Dermis blood vessel endothelial cell (primary cell): ENCODE results near the gene COLQ. TPM values are rescaled to one million over a fixed set of nuclear protein-coding genes. Genes with fewer than 3 reads are reported as not detected.
A peak's percentile ranks its signal among the peaks of the same experiment; 100 is the strongest.

Experiments
- DNase-seq: peaks from one replicate; pipeline ENCODE4 v3.0.0; 2010
- total RNA-seq: library from RNA; depleted of rRNA; stranded (reverse); fragments of >200 nt; gene quantifications from 2 replicates; pipeline ENCODE4 v1.2.3, GENCODE V29; 2014

Gene COLQ
- total RNA-seq, 1 donor from 2014 or later, result 1.0 TPM

DNA sequence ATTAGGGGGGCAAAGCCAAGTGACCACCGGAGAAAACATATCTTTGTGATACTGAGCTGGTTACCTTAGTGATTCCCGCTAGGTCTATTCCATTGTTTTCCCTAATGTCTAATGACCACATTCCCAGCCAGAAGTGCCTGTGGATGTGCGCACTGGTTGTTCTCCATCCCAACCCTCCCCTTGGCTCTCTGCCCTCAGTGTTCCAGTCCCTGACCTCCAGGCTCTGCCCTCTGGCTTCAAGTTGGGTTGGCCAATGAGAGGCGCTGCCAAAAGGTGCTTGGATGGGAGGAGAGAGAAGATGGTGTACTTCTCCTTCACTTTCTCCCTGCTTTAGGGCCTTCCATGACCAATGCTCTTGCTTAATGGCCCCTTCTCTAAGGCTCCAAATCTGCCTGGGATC, 2.4 kb downstream of the COLQ start:
- no peak for DNase-seq

DNA sequence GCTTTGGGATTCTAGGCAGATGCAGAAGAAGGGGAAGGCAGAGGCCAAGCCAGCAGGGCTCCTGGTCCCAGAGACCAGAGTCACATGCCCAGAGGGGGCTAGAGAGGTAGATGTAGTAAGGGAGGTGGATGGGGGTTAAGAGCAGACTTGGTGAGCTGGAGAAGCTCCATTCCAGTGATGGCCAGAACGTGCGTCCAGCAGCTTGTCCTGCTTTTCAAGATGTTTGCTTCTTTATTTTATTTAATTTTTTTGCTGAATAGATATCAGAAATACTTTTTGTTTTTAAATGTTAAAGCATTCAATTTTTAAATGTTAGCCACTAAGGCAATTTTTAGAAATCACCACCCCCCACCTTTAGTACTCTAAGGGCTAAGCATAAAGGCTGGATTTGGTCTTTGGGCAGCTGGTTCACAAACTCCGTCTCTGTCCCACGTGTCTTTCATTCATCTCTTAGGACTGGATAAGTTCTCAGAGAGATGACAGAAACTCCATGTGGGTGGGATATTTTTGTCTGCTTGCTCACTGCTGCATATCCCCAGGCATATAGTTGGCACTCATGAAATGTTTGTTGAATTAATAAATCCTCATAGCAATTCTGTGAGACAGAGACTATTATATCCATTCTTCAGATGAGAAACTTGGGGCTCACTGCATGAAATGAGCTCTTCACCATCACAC, 6.7 kb downstream of the COLQ start:
- DNase-seq, result no peak

DNA sequence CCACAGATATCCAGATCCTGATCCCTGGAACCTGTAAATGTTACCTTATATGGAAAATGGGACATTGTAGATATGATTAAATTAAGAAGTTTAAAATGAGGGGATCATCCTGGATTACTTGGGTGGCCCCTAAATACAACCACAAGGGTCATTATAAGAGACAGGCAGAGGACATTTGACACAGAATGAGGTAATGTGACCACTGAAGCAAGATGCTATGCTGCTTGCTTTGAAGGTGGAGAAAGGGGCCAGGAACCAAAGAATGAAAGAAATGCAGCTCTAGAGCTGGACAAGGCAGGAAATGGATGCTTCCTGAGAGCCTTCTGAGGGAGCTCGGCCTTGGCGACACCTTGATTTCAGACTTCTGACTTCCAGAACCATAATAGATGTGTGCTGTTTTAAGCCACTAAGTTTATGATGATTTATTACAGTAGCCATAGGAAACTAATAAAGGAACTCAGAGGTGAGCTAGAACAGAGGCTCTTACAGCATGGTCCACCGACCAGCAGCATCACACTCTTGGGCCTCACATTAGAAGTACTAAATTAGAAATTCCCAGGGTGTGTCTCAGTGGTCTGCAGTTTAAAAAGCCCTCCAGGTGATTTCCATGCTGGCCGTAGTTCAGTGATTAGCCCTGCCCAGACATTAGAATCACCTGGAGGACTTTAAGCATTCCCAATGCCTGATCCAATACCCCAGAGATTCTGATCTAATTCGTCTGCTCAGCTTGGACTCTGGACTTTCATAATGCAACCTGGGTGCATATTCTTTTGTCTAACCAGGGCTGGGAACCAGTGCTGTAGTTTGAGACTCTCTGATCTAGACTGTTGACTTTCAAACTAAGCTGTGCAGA, 7.5 kb downstream of the COLQ start:
- peak; percentile 5 for DNase-seq

DNA sequence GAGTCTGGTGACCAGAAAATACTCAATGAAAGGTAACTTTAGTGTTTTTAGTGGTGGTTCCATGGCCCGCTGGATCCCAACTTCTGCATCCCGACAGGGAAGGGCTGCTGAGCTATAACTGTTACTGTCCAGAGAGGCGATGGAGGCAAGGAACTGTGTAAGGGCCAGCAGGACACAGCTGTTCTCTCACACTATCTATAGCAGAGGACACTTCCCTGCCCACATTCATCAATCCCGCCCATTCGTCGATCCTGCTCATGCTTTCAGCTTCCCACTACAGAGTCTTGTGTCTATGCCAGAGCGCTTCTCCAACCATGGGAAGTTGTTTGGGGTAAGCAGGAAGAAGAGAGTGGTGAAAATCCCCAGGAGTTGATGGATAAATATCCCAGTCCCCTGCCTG, 8.4 kb downstream of the COLQ start:
- no peak for DNase-seq

DNA sequence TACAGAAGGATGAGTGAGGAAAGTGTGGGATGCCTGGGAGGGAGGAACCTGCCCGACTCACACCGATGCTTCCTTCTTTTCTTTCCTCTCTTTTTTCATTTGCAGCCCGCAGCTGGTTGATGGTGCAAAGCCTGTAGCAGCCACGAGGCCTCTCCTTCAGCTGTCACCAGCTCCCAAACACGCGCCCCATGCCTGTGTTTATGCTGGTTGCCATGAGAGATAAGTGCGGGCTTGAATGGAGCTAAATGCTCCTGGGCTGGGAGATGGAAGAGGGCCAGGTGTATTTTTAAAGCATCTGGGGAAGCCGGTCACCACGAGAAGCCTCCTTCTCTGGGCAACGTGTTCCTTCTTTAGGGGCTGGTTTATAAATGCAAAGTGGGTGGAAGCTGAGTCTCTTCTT, 9.3 kb downstream of the COLQ start:
- DNase-seq, result peak; percentile 16

DNA sequence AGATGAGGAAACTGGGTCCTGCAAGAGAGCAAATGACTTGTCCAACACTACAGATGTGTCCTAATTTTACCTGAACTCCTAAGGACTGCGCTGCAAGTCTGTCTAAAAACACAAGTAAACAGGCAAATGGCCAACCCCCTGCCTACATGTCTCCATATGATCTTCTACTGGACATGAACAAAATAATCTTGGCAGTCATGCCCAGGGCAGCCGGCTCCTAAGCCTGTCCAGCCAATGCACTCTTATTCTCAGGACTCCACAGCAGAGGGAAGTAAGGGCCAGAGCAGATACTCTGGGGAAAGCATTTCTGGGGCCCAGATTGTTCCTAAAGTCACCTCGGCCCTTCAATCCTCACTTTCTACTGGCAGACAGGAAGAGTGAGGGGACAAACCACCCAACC, 10.3 kb downstream of the COLQ start:
- DNase-seq, result no peak

DNA sequence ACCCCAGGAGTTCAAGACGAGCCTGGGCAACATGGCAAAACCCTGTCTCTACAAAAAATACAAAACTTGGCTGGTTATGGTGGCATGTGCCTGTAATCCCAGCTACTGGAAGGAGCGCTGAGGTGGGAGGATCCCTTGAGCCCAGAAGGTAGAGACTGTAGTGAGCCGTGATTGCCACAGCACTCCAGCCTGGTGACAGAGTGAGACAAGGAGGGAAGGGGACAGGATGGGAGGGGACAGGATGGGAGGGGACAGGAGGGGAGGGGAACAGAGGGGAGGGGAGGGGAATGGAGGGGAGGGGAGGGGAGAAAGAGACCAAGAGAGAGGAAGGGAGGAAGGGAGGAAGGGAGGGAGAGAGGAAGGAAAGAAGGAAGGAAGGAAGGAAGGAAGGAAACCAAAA, 11.0 kb downstream of the COLQ start:
- DNase-seq, result no peak

DNA sequence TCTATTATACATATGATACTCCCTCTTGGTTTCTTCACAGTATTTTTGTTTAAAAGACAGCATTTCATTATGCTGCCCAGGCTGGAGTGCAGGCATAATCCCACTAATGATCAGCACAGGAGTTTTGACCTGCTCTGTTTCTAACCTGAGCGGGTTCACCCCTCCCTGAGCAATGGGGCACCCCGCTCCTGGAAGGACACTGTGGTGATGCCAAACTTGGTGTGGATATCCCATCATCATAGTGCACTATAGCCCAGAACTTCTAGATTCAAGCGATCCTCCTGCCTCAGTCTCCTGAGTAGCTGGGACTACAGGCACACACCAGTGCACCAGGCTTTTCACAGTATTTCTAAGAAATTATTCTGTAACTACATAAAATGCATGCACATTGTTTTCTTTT, 14.9 kb downstream of the COLQ start:
- DNase-seq, result no peak

DNA sequence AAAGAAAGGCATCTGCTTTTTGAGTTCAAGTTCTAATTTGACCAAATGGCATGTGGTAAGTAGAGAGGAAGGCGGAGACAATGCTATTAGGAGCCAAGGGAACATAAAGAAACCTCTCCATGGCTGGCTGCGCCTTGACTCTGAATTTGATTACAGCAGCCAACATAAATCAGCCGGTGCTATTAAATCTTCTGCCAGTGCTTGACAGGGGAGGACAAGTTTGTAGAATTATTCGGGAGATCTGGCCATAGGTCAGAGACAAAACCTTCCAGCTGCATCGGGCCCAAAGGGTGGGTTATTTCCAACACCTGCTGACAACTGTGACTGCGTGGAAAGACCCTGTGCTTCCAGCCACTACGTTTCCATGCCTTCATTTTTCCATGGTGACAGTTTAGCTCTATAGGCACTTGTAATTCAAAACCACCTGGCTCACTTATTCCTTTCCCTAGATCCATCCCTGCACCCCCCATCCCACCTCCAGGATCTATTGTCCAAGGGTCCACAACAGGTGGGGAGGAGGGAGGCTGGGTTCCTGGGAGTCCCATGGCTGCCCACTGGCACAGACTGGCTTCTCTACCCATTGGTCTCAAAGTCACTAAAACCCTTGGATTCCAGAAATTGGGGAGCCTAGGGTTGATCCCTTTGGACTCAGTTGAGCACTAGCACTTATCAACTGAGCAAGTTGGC, 15.9 kb downstream of the COLQ start:
- no peak for DNase-seq

DNA sequence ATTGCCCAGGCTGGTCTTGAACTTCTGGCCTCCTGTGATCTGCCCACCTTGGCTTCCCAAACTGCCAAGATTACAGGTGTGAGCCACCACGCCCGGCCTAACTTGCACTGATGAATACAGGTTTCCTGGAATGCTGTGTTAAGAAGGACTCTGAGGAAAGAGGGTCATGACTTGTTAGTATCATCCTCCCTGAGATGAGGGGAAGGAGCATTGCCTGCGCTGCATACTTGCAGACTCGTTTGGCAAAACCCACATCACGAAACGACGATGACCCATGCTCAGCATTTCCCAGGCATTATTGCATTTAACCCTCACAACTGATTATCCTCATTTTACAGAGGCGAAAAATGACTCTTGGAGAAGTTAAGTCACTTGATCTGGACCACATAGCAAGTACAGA, 18.9 kb downstream of the COLQ start:
- DNase-seq, result no peak

DNA sequence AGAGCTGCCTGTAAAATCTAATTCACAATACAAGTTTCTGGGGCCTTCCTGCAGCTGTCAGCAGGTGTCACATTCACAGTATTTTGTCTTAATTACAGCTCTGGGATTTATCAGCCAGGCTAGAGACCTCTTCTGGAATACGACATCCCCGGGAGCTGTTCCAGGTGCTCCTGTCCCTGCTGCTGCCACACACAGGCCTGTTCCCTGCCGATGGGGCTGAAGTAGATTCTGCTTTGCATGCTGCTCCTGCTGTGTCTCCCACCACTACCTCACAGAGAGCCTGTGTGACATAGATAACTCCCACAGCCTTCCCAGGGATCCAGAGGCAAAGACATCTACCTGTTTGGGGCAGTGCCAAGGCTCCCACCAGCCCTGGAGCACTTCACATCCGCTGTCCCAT, 20.4 kb downstream of the COLQ start:
- no peak for DNase-seq

DNA sequence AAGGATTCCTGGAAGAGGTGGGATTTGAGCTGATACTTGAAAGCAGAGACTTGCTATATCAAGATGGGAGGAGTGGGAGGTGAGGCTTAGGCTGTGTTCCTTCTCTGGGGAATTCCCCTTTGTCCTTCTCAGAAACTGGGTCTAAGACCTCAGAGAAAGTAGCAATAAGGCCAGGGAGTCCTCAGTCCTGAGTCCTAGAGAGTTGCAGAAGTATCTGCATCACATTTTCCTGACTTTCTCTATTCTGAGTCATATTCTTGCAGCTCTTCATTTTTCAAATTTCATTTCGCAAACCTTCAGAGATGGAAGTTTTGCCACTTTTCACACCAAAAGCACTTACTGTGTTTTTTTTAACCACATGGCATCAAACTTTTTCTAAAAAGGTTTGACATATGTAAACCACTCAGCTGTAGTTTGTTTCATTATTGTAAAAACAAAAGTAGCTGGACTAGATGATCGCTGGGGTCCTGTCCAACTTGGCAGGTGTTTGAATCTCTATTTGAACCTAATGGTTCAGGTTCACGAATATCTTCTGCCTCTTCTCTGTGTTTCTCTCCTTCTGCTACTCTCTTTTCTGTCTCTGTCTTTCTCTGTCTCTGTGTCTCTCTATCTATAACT, 21.3 kb downstream of the COLQ start:
- DNase-seq, result no peak

DNA sequence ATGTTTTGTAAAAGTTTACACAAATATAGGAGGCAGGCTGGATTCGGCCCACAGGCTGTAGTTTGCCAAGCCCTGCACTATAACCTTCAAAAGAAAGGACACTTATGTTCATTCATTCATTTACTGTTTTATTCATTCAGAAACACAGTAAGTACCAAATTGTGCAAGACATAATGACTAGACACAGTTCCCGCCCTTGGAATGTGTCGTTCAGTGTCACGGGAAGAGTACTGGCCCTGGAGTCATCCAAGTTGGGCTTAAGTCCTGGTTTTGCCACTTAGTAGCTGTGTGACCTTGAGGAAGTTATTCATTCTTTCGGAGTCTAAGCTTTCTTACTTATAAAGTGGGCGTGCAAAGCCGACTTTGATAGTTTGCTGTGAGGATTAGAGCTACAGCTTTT, 22.0 kb downstream of the COLQ start:
- no peak for DNase-seq

DNA sequence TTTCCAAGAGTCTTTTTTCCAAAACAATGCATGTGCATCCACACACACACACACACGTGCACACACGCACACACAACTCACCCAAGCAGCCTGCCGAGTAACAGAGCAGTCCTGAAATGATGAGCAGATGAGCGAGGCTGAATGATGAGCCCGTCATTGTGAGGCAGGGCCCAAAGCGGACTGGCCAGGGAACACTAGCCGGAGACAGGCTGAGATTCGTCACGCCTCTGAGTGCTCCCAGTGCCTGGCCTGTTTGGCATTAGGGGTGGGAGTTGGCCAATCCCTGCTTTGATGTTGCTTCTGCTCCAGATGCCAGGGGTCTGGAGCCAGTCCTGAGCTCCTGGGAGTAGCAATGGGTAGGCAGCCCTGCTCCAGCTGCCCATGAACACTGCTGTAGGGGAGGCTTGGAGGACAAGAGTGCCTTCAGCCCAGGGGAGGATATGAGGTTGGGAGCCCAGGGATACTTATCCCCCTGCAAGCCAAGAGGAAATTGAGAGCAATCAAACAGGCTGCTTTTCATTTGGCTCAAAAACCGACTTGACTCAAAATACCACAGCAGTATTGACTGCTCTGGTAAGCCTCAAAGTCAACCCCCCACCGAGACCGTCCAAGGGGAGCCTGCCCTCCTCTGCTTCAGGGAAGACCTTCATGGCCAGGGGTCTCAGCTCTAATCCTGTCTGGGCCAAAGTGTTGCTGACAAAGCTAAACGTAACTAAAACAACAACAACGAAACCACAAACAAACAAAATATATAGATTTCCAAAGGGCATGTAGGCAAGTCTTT, 22.9 kb downstream of the COLQ start:
- DNase-seq, result no peak

DNA sequence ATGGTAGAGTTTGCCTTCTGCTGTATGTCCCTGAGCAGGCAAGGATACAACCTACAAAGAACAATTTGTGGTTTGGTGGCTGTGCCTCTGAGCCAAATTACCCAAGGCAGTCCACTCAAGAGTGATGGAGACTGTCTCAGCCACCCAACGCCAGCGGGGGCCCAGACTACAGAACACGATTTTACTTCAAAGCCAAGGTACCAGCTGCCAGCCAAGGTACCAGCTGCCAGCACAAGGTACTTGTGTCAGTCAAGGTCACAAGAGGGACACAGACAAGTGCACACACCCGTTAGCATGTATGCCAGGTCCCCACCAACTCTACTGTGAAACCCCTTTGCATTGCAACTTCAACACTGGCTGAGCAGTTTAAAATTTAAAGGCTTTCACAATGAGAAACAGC, 23.5 kb downstream of the COLQ start:
- DNase-seq, result no peak

DNA sequence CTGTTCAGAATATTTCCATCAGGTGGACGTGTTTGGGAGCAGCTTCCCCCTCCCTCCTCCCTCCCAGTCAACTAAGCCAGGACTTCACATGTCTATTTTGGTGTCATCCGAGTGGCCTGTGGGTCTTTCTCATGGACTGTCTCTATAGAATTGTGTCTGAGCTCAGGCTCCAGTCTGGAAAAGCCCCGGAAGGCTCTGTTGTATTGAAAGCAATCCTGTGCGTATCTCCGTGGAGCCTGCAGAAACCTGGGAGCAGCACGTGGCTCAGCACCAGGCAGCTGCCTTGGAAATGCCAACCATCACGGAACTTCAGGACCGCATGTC, 25.2 kb downstream of the COLQ start:
- DNase-seq, result no peak

DNA sequence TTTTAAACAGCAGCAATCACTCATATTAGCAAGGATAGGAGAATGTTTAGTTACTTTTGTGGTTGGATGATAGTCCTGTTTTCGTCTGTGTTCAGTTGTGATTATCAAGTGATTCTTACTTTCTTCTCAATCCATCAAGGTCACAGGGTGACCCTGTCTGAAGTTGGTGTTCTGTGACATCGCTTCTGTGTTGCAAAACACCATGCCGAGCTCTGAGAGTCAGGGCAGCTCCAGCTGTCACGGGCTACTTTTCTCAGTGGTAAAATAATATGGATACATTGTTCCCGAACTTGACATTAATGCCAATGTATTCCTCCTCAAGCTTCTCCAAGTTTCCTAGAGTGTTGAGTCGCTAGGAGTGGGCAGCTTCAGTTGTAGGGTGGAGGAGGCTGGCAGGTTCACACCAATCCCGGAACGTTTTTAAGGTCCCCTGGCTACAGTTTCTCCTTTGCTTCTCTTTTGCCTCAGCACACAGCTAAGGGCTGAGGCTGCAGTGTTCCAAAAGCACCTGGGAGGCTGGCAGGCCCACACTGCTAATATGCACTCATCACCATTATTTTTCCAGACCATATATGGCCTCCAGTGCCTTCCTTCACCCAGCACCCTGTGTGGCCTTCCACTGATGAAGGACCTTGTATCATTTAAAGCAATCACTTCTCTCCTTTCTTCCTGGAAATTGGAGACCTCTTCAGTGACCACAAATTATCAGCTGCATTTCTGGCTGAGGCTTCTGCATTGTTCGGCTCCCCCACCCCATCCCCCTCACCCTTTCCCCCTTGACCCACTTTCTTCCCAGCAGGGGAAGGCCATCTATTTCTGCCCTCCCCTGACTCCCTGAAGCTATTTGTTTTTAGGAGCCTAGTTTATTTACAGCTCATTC, 25.8 kb downstream of the COLQ start:
- DNase-seq, result no peak

DNA sequence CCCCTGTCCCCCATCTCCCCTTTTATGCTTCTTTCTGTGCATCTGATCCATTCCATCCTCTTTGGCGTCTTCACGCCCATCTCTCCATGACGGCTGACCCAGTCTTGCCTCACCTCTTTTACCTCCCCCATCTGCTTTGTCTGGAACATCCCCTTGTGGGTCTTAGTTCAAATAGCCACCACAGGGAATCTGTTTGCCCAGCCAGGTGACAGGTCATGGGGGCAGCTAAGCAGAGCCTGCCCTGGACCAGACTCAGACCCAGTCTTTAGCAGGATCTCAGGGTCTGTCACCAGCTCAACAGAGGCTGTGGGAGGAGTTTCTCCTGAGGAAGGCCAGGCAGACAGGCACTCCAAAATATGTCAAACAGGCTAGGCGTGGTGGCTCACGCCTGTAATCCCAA, 28.1 kb downstream of the COLQ start:
- no peak for DNase-seq

DNA sequence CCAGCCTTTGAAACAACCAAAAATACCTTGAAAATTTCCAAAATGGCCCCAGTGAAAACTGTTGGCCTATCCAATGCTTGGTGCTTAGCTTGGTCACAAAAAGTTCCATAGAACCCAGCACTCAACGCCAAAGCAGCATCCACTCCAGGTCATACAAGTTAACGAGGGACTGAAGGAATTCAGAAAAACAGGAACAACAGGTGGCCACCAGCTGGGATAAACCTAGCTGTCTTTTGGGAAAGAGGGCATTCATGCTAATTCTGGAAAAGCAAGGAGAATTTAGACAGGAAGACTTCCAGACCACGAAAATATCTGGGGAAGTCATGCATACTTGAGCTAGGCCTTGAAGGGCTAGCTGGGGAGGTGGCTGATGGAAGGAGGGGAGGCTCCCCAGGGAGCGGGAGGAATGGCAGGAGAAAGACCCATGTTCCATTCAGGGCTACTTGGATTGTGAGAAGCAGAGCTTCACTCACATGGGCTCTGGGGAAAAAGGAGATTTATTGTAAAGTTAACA, 28.6 kb downstream of the COLQ start:
- DNase-seq, result no peak

DNA sequence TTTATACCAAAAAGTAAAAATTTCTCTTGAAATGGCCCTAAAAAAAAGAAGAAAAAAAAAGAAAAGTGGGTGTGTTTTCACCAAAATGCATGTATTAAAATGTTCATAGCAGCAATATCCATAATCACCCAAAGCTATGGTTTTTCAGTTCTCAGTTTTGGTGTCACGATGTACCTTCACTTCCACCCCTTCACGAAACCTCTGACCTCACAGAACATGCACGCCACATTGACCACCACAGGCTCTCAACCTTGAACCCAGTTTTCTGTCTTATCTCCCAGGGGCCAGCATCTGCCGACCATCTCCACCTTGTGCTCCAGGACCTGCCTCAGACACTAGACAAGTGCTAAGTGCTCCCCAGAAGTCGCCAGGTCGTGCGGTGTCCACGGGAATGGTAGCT, 30.4 kb downstream of the COLQ start:
- no peak for DNase-seq

DNA sequence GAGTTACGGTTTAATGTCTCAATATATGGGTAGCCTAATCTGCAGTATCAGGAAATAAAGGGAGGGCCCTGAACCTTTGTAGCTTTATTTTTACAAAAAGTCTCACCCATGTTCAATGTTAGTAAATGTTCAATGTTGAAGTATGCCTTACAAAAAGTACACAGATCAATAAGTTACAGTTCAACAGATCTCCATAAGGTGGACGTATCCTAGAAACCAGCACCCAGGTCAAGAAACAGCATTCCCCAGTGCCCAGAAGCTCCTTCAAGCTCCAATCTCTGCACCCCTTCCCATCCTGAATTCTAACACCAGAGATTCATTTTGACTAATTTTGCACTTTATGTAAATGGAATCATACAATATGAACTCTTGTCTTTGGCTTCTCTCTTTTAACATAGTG, 31.3 kb downstream of the COLQ start:
- DNase-seq, result no peak

DNA sequence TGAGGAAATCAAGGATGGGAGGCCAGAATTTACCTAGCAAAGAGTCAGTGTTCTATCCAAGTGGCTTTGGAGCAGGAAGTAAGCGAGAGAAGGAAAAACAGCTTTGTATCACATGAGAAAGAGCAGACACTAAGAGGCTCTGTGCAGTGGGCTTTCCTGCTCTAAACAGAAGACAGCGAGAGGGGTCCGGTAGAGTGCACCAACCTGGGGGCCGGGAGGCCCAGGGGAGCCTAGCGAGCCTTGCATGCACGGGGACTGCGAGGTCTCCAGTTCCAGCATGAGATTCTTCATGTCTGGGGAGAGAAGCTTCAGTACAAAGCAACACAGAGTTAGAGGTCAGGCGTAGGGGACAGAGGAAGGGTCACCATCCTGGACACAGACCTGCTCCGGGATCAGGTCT, 33.5 kb downstream of the COLQ start:
- DNase-seq, result no peak
